GM18870 (cell line): ENCODE data around the gene PIK3R2.

Source experiments
- ATAC-seq: cut with Tn5 transposase; IDR thresholded peaks from one replicate; pipeline ENCODE4 v1.9.1; 2021; ENCODE audit warnings: moderate library complexity; ENCODE audit not compliant: unreplicated experiment

Gene PIK3R2

GRCh38 chr19:18170714-18171255 lies 17.8 kb downstream of the PIK3R2 start:
- no peak for ATAC-seq

GRCh38 chr19:18171605-18172327 lies 18.8 kb downstream of the PIK3R2 start:
- ATAC-seq, result no peak

GRCh38 chr19:18172331-18173053 lies 19.5 kb downstream of the PIK3R2 start:
- no peak for ATAC-seq

GRCh38 chr19:18173054-18173571 lies 20.1 kb downstream of the PIK3R2 start:
- no peak for ATAC-seq

- ATAC-seq, result peak; percentile 33
These were observed 20.8 kb downstream of the PIK3R2 start, which contains the start of gene IFI30 for GRCh38 chr19:18173572-18174288. Gene IFI30, plus strand, starts transcription at chr19:18173813. Its CDS starts 29 bp downstream, at chr19:18173842.

GRCh38 chr19:18174983-18175382 lies 22.0 kb downstream of the PIK3R2 start:
- ATAC-seq, result no peak

- ATAC-seq, result no peak
These were observed 23.7 kb downstream of the PIK3R2 start for GRCh38 chr19:18176367-18177310.

GRCh38 chr19:18179957-18180356 lies 27.0 kb downstream of the PIK3R2 start:
- ATAC-seq, result no peak

- ATAC-seq, result no peak
These were observed 30.6 kb downstream of the PIK3R2 start for GRCh38 chr19:18183529-18183928.

GRCh38 chr19:18185538-18185937 lies 32.6 kb downstream of the PIK3R2 start:
- no peak for ATAC-seq

- no peak for ATAC-seq
These were observed 37.3 kb downstream of the PIK3R2 start for GRCh38 chr19:18190278-18190677.

- ATAC-seq, result no peak
These were observed 38.7 kb downstream of the PIK3R2 start for GRCh38 chr19:18191640-18192062.

- ATAC-seq, result peak; percentile 82
These were observed 39.9 kb downstream of the PIK3R2 start, which contains the start of gene MPV17L2 for GRCh38 chr19:18192673-18193387. Gene MPV17L2, plus strand, starts transcription at chr19:18193218. Its CDS starts 64 bp downstream, at chr19:18193282.

GRCh38 chr19:18193388-18194180 lies 40.6 kb downstream of the PIK3R2 start:
- ATAC-seq, result no peak

GRCh38 chr19:18194181-18194530 lies 41.2 kb downstream of the PIK3R2 start:
- no peak for ATAC-seq

- no peak for ATAC-seq
These were observed 41.7 kb downstream of the PIK3R2 start for GRCh38 chr19:18194554-18195238.

GRCh38 chr19:18196511-18196845 lies 43.5 kb downstream of the PIK3R2 start:
- no peak for ATAC-seq

- ATAC-seq, result no peak
These were observed 44.3 kb downstream of the PIK3R2 start for GRCh38 chr19:18197306-18197705.
